OCI-LY1 (cell line): ENCODE measurements around the gene ZNF180.

Experiments used
- H2AFZ ChIP-seq: fragments of 200-600 bp; sonication (generic), shearing (Covaris generic); 2 replicates; pipeline ENCODE4 v1.6.0; 2014; ENCODE audit warnings: antibody characterized with exemption, mild to moderate bottlenecking, low read length
- H3F3A ChIP-seq: fragments of 200-600 bp; sonication (generic), shearing (Covaris generic); 2 replicates; pipeline ENCODE4 v1.6.0; 2014; ENCODE audit warnings: mild to moderate bottlenecking, antibody characterized with exemption, low read length, moderate library complexity; ENCODE audit not compliant: insufficient read depth
- H3K27ac ChIP-seq: fragments of 200-600 bp; sonication (generic); 2 replicates; pipeline ENCODE4 v1.5.1; 2014; ENCODE audit warnings: low read length, mixed run types, mild to moderate bottlenecking, low read depth; ENCODE audit not compliant: poor library complexity, severe bottlenecking
- H3K27me3 ChIP-seq: fragments of 200-600 bp; sonication (generic); 2 replicates; pipeline ENCODE4 v1.6.0; 2014; ENCODE audit warnings: antibody characterized with exemption, mild to moderate bottlenecking, low read length, moderate library complexity; ENCODE audit not compliant: insufficient read depth
- H3K36me3 ChIP-seq: fragments of 200-600 bp; sonication (generic); 2 replicates; pipeline ENCODE4 v1.6.1; 2014; ENCODE audit warnings: mild to moderate bottlenecking, antibody characterized with exemption, low read length, moderate library complexity, mixed read lengths; ENCODE audit not compliant: insufficient read depth
- H3K4me1 ChIP-seq: fragments of 200-600 bp; sonication (generic); 2 replicates; pipeline ENCODE4 v1.5.1; 2014; ENCODE audit warnings: mild to moderate bottlenecking, low read length, moderate library complexity; ENCODE audit not compliant: insufficient read depth, severe bottlenecking
- H3K4me2 ChIP-seq: fragments of 200-600 bp; sonication (generic), shearing (Covaris generic); 2 replicates; pipeline ENCODE4 v1.6.1; 2014; ENCODE audit warnings: low read length
- H3K4me3 ChIP-seq: fragments of 200-600 bp; sonication (generic); 2 replicates; pipeline ENCODE4 v1.5.1; 2014; ENCODE audit warnings: low read length, low read depth, mild to moderate bottlenecking, mixed read lengths; ENCODE audit not compliant: poor library complexity, severe bottlenecking
- H3K79me2 ChIP-seq: fragments of 200-600 bp; shearing (Covaris generic); 2 replicates; pipeline ENCODE4 v1.6.1; 2016; ENCODE audit warnings: mixed run types, low read length, mixed read lengths; ENCODE audit not compliant: insufficient read depth
- H3K9ac ChIP-seq: fragments of 200-600 bp; sonication (generic), shearing (Covaris generic); 2 replicates; pipeline ENCODE4 v1.6.1; 2014; ENCODE audit warnings: mild to moderate bottlenecking, low read length, mixed read lengths
- H3K9me2 ChIP-seq: fragments of 200-600 bp; sonication (generic), shearing (Covaris generic); 2 replicates; pipeline ENCODE4 v1.6.1; 2014; ENCODE audit warnings: low read depth, mild to moderate bottlenecking, low read length, mixed read lengths
- H3K9me3 ChIP-seq: fragments of 200-600 bp; shearing (Covaris generic); 2 replicates; pipeline ENCODE4 v1.6.1; 2014; ENCODE audit warnings: low read length, mixed read lengths
- H4K20me1 ChIP-seq: fragments of 200-600 bp; sonication (generic), shearing (Covaris generic); 2 replicates; pipeline ENCODE4 v1.6.0; 2016; ENCODE audit warnings: mild to moderate bottlenecking, low read length; ENCODE audit not compliant: insufficient read depth
- CTCF ChIP-seq: fragments of 200-600 bp; sonication (generic), shearing (Covaris generic); IDR thresholded peaks from 2 replicates; pipeline ENCODE4 v1.5.1; 2017; ENCODE audit warnings: mild to moderate bottlenecking, antibody characterized with exemption, low read length, moderate library complexity, mixed read lengths
- EZH2 ChIP-seq: fragments of 200-600 bp; sonication (generic), shearing (Covaris generic); IDR thresholded peaks from 2 replicates; pipeline ENCODE4 v1.8.0; 2017; ENCODE audit warnings: borderline replicate concordance, mixed run types, mild to moderate bottlenecking, antibody characterized with exemption, low read length, moderate library complexity, mixed read lengths

ZNF180 gene

GRCh38 chr19:44530777-44531176 lies 30.5 kb upstream of the ZNF180 start:
- no peaks in the 10 kb centered on the region for H3K27me3 ChIP-seq
- no peak overlapping the region for H3K9ac ChIP-seq
- H3K4me2 ChIP-seq: no peak overlapping the region
- H3F3A ChIP-seq: no peaks in the 10 kb centered on the region
- no peak overlapping the region for H3K4me3 ChIP-seq
- no peak overlapping the region for H2AFZ ChIP-seq
- H3K36me3 ChIP-seq: no peaks in the 10 kb centered on the region
- no peaks in the 10 kb centered on the region for H3K4me1 ChIP-seq
- no peaks in the 10 kb centered on the region for H3K9me2 ChIP-seq
- H4K20me1 ChIP-seq: no peaks in the 10 kb centered on the region
- no peaks in the 10 kb centered on the region for H3K9me3 ChIP-seq
- no peak overlapping the region for H3K27ac ChIP-seq
- TF ChIP-seq CTCF: no peak
- no peaks in the 10 kb centered on the region for H3K79me2 ChIP-seq

- Histone ChIP-seq H3K27ac (no peak within 1 kb of the TSS), H3K9me3 (no peaks in the 10 kb centered on the region)
- TF ChIP-seq EZH2 (no peak), CTCF (no peak)
Measured at GRCh38 chr19:44529536-44529935, 29.2 kb upstream of the ZNF180 start, which contains the start of gene CEACAM20. Gene CEACAM20, minus strand, starts transcription at chr19:44529675. Its CDS starts 166 bp downstream, at chr19:44529509.

GRCh38 chr19:44527554-44527953 lies 27.2 kb upstream of the ZNF180 start:
- H3K9me3 ChIP-seq: no peaks in the 10 kb centered on the region
- no peaks in the 10 kb centered on the region for H4K20me1 ChIP-seq
- no peaks in the 10 kb centered on the region for H3K27me3 ChIP-seq
- H3K4me3 ChIP-seq: no peak overlapping the region
- no peak overlapping the region for H3K9ac ChIP-seq
- H3F3A ChIP-seq: no peaks in the 10 kb centered on the region
- no peaks in the 10 kb centered on the region for H3K79me2 ChIP-seq
- H3K4me1 ChIP-seq: no peaks in the 10 kb centered on the region
- no peak overlapping the region for H3K4me2 ChIP-seq
- no peaks in the 10 kb centered on the region for H3K9me2 ChIP-seq
- H3K27ac ChIP-seq: no peak overlapping the region
- no peak overlapping the region for H2AFZ ChIP-seq
- TF ChIP-seq CTCF: no peak
- no peak for TF ChIP-seq EZH2
- no peaks in the 10 kb centered on the region for H3K36me3 ChIP-seq

More at GRCh38 chr19:44529536-44529935, 29.2 kb upstream of the ZNF180 start, which contains the start of gene CEACAM20:
- H3K27me3 ChIP-seq: no peaks in the 10 kb centered on the region
- H2AFZ ChIP-seq: no peak within 1 kb of the TSS
- no peaks in the 10 kb centered on the region for H4K20me1 ChIP-seq
- no peaks in the 10 kb centered on the region for H3K36me3 ChIP-seq
- no peaks in the 10 kb centered on the region for H3K79me2 ChIP-seq
- no peak within 1 kb of the TSS for H3K4me3 ChIP-seq
- no peaks in the 10 kb centered on the region for H3K4me1 ChIP-seq
- no peak within 1 kb of the TSS for H3K4me2 ChIP-seq
- H3F3A ChIP-seq: no peaks in the 10 kb centered on the region
- no peaks in the 10 kb centered on the region for H3K9me2 ChIP-seq
- no peak within 1 kb of the TSS for H3K9ac ChIP-seq
